CD4-positive, alpha-beta memory T cell (primary cell): ENCODE measurements around the gene ITGA6. TPM values are rescaled to one million over a fixed set of nuclear protein-coding genes. Genes with fewer than 3 reads are reported as not detected.

Source experiments
- CTCF ChIA-PET: fragments of 350-600 bp; sonication (Branson Sonifier 250); formaldehyde crosslinking; loops from one replicate; lab custom pipeline; 2021; ENCODE audit warnings: inconsistent platforms; ENCODE audit not compliant: partially characterized antibody; lab: Charles Lee
- POLR2A ChIA-PET: fragments of 350-600 bp; sonication (Branson Sonifier 250); formaldehyde crosslinking; loops from one replicate; lab custom pipeline; 2021; ENCODE audit not compliant: partially characterized antibody; lab: Charles Lee
- DNase-seq, 5 donors: peaks; one replicate each; pipeline versions ENCODE4 v3.0.0 to v3.0.0-alpha.2; 2020 to 2022; ENCODE audit warnings: mixed read lengths in 1 of 5
- H3K27ac ChIP-seq: one replicate; pipeline ENCODE4 v1.7.0; 2013; ENCODE audit warnings: low read depth, low read length
- H3K27me3 ChIP-seq: 2 replicates; pipeline ENCODE4 v1.7.0; 2013; ENCODE audit warnings: mild to moderate bottlenecking, low read length, moderate library complexity; ENCODE audit not compliant: insufficient read depth
- H3K36me3 ChIP-seq: 2 replicates; pipeline ENCODE4 v1.7.0; 2013; ENCODE audit warnings: mild to moderate bottlenecking, low read length, moderate library complexity; ENCODE audit not compliant: insufficient read depth
- H3K4me1 ChIP-seq: 2 replicates; pipeline ENCODE4 v1.7.0; 2013; ENCODE audit warnings: mild to moderate bottlenecking, low read length, moderate library complexity; ENCODE audit not compliant: insufficient read depth
- H3K4me3 ChIP-seq, 2 donors: one replicate each; pipeline ENCODE4 v1.7.0; 2013; ENCODE audit warnings: low read length in 2 of 2, mild to moderate bottlenecking in 1 of 2
- H3K9me3 ChIP-seq, 2 donors: one replicate each; pipeline ENCODE4 v1.7.0; 2013; ENCODE audit warnings: low read length in 2 of 2, control low read depth in 1 of 2; ENCODE audit not compliant: control insufficient read depth in 1 of 2
- H3K27ac Mint-ChIP-seq, 7 donors: one replicate each; pipeline ENCODE4 v1.8.0; 2020 to 2021; ENCODE audit warnings: mixed read lengths in 7 of 7, mild to moderate bottlenecking in 6 of 7, inconsistent platforms in 3 of 7, moderate library complexity in 3 of 7
- H3K27me3 Mint-ChIP-seq, 2 donors: one replicate each; pipeline ENCODE4 v1.8.0; 2020 to 2021; ENCODE audit warnings: mixed read lengths in 2 of 2
- H3K36me3 Mint-ChIP-seq, 2 donors: one replicate each; pipeline ENCODE4 v1.8.0; 2020 to 2021; ENCODE audit warnings: mixed read lengths in 2 of 2, inconsistent platforms in 1 of 2, mild to moderate bottlenecking in 1 of 2
- H3K4me1 Mint-ChIP-seq, 4 donors: one replicate each; pipeline ENCODE4 v1.8.0; 2020 to 2021; ENCODE audit warnings: mixed read lengths in 4 of 4, mild to moderate bottlenecking in 1 of 4
- H3K4me3 Mint-ChIP-seq, 8 donors: one replicate each; pipeline ENCODE4 v1.8.0; 2020 to 2021; ENCODE audit warnings: mixed read lengths in 8 of 8, mild to moderate bottlenecking in 7 of 8, moderate library complexity in 6 of 8, inconsistent platforms in 3 of 8
- H3K9me3 Mint-ChIP-seq, 8 donors: one replicate each; pipeline ENCODE4 v1.8.0; 2020 to 2021; ENCODE audit warnings: mixed read lengths in 8 of 8, mild to moderate bottlenecking in 5 of 8, inconsistent platforms in 3 of 8, moderate library complexity in 1 of 8
- intact Hi-C: fragments of 100-400 bp; cut with micrococcal nuclease; formaldehyde crosslinking; loops from one replicate; pipeline ENCODE4 v1.15.1; 2023
- polyA plus RNA-seq, 2 donors: library from polyadenylated mRNA; unstranded; fragments of 300-500 nt; fragmentation: Illumina TruSeq; gene quantifications; one replicate each; pipeline ENCODE4 v1.2.3, GENCODE V29; 2021
- total RNA-seq, 2 experiments: library from RNA; stranded (reverse); gene quantifications; one replicate each; pipeline ENCODE4 v1.2.3, GENCODE V29; 2021

Gene ITGA6
- total and polyA plus RNA-seq, 4 experiments from 2014 or later, result 58.3 to 73.6 (median 66.5) TPM

GRCh38 chr2:172481507-172482262 lies 54.3 kb downstream of the ITGA6 start:
- Mint-ChIP-seq H3K4me1 (peaks cover 33 to 51% (median 36%) of the 10 kb centered on the region in 4 donors), H3K27ac (peak overlapping the region in 6 of 7 donors; percentile 26 to 87 (median 54)), H3K9me3 (no peaks in the 10 kb centered on the region), H3K4me3 (no peak overlapping the region), H3K27me3 (no peaks in the 10 kb centered on the region), H3K36me3 (peaks cover 62 to 85% of the 10 kb centered on the region in 2 donors)
- Histone ChIP-seq H3K9me3 (no peaks in the 10 kb centered on the region), H3K4me3 (no peak overlapping the region), H3K27me3 (no peaks in the 10 kb centered on the region), H3K36me3 (peaks cover 43% of the 10 kb centered on the region), H3K27ac (no peak overlapping the region), H3K4me1 (peaks cover 6% of the 10 kb centered on the region)
- DNase-seq, result no peak
- ChIA-PET CTCF (interaction anchor here (0.7 to 4.4 kb wide), 5 partner anchors 13 to 780 kb away, joined by 3 to 38 read pairs (median 23); no protein-coding TSS in a partner anchor), POLR2A (interaction anchor here (0.6 to 1.1 kb wide), 2 partner anchors 8 to 309 kb away, joined by 3 to 4 read pairs; no protein-coding TSS in a partner anchor)
- intact Hi-C loops, result loop anchor here (5.0 kb wide), 2 partner anchors 669 to 779 kb away; no protein-coding TSS in a partner anchor

GRCh38 chr2:172484253-172484652 lies 56.9 kb downstream of the ITGA6 start:
- H3K27ac ChIP-seq, result no peak overlapping the region
- H3K36me3 ChIP-seq, result peaks cover 46% of the 10 kb centered on the region
- H3K27me3 Mint-ChIP-seq, result no peaks in the 10 kb centered on the region
- H3K4me1 Mint-ChIP-seq, result peaks cover 26 to 51% (median 34%) of the 10 kb centered on the region in 4 donors
- peaks cover 75 to 88% of the 10 kb centered on the region in 2 donors for H3K36me3 Mint-ChIP-seq
- intact Hi-C loops, result loop anchor here (1.0 to 5.0 kb wide), 5 partner anchors 19 to 885 kb away; no protein-coding TSS in a partner anchor
- ChIA-PET POLR2A (interaction anchor here (1.5 to 5.4 kb wide), 2 partner anchors 11 to 72 kb away, joined by 6 to 21 read pairs; partner anchors contain the start of gene PDK1), CTCF (interaction anchor here (0.7 to 4.4 kb wide), 13 partner anchors 8 to 886 kb away, joined by 3 to 38 read pairs (median 5); no protein-coding TSS in a partner anchor)
- H3K4me3 Mint-ChIP-seq, result no peak overlapping the region
- H3K9me3 ChIP-seq, result no peaks in the 10 kb centered on the region
- no peaks in the 10 kb centered on the region for H3K27me3 ChIP-seq
- DNase-seq, result peak in 4 of 5 donors; percentile 25 to 34 (median 32)
- peak overlapping the region in 5 of 7 donors; percentile 23 to 76 (median 66) for H3K27ac Mint-ChIP-seq
- no peak overlapping the region for H3K4me3 ChIP-seq
- H3K4me1 ChIP-seq, result peaks cover 6% of the 10 kb centered on the region
- H3K9me3 Mint-ChIP-seq, result no peaks in the 10 kb centered on the region

GRCh38 chr2:172484706-172485105 lies 57.3 kb downstream of the ITGA6 start:
- intact Hi-C loops, result loop anchor here (1.0 to 5.0 kb wide), 5 partner anchors 19 to 886 kb away; no protein-coding TSS in a partner anchor
- no peak overlapping the region for H3K4me3 Mint-ChIP-seq

GRCh38 chr2:172488556-172488955 lies 61.2 kb downstream of the ITGA6 start:
- peaks cover 67% of the 10 kb centered on the region for H3K36me3 ChIP-seq
- CTCF ChIA-PET, result interaction anchor here (1.2 to 1.3 kb wide), 2 partner anchors 7 to 26 kb away, joined by 3 to 5 read pairs; no protein-coding TSS in a partner anchor
- intact Hi-C loops, result no loop called here
- no peaks in the 10 kb centered on the region for H3K9me3 ChIP-seq
- Mint-ChIP-seq H3K27me3 (no peaks in the 10 kb centered on the region), H3K4me3 (no peak overlapping the region), H3K36me3 (peaks cover 77 to 93% of the 10 kb centered on the region in 2 donors), H3K9me3 (no peaks in the 10 kb centered on the region), H3K4me1 (peaks cover 17 to 39% (median 22%) of the 10 kb centered on the region in 4 donors), H3K27ac (peak overlapping the region in 2 of 7 donors; percentile 64 to 88)
- no peak for DNase-seq
- H3K4me3 ChIP-seq, result no peak overlapping the region
- POLR2A ChIA-PET, result no interaction called here
- peaks cover 7% of the 10 kb centered on the region for H3K4me1 ChIP-seq
- no peak overlapping the region for H3K27ac ChIP-seq
- H3K27me3 ChIP-seq, result no peaks in the 10 kb centered on the region

More at GRCh38 chr2:172484706-172485105, 57.3 kb downstream of the ITGA6 start:
- Histone ChIP-seq H3K27ac (no peak overlapping the region), H3K4me1 (peaks cover 3% of the 10 kb centered on the region), H3K9me3 (no peaks in the 10 kb centered on the region), H3K27me3 (no peaks in the 10 kb centered on the region), H3K4me3 (no peak overlapping the region), H3K36me3 (peaks cover 50% of the 10 kb centered on the region)
- Mint-ChIP-seq H3K4me1 (peaks cover 25 to 47% (median 30%) of the 10 kb centered on the region in 4 donors), H3K27me3 (no peaks in the 10 kb centered on the region), H3K36me3 (peaks cover 75 to 88% of the 10 kb centered on the region in 2 donors), H3K9me3 (no peaks in the 10 kb centered on the region), H3K27ac (peak overlapping the region in 2 of 7 donors; percentile 12 to 73)
- CTCF ChIA-PET, result interaction anchor here (0.7 to 4.4 kb wide), 11 partner anchors 10 to 886 kb away, joined by 3 to 38 read pairs (median 6); no protein-coding TSS in a partner anchor
- POLR2A ChIA-PET, result interaction anchor here (1.5 to 5.4 kb wide), 2 partner anchors 11 to 72 kb away, joined by 6 to 21 read pairs; partner anchors contain the start of gene PDK1
- no peak for DNase-seq

- no peak overlapping the region for H3K4me3 ChIP-seq
- intact Hi-C loops, result no loop called here
- no peaks in the 10 kb centered on the region for H3K9me3 Mint-ChIP-seq
- peaks cover 66% of the 10 kb centered on the region for H3K36me3 ChIP-seq
- peak overlapping the region in 5 of 7 donors; percentile 14 to 65 (median 47) for H3K27ac Mint-ChIP-seq
- POLR2A ChIA-PET, result no interaction called here
- H3K36me3 Mint-ChIP-seq, result peaks cover 82 to 97% of the 10 kb centered on the region in 2 donors
- no peak overlapping the region for H3K27ac ChIP-seq
- CTCF ChIA-PET, result interaction anchor here (1.2 kb wide), 1 partner anchor 18 kb away, joined by 3 read pairs; no protein-coding TSS in a partner anchor
- no peaks in the 10 kb centered on the region for H3K27me3 Mint-ChIP-seq
- peaks cover 15 to 41% (median 24%) of the 10 kb centered on the region in 4 donors for H3K4me1 Mint-ChIP-seq
- no peaks in the 10 kb centered on the region for H3K9me3 ChIP-seq
- H3K4me1 ChIP-seq, result peaks cover 18% of the 10 kb centered on the region
- DNase-seq, result no peak
- no peak overlapping the region for H3K4me3 Mint-ChIP-seq
- H3K27me3 ChIP-seq, result no peaks in the 10 kb centered on the region
Observed at GRCh38 chr2:172489681-172490080, 62.3 kb downstream of the ITGA6 start.

GRCh38 chr2:172496160-172496608 lies 68.8 kb downstream of the ITGA6 start:
- ChIA-PET POLR2A (interaction anchor here (0.8 to 3.7 kb wide), 8 partner anchors 11 to 602 kb away, joined by 3 to 33 read pairs (median 8); partner anchors contain the start of genes ITGA6, PDK1 and SLC25A12), CTCF (interaction anchor here (1.2 to 4.3 kb wide), 6 partner anchors 8 to 33 kb away, joined by 3 to 26 read pairs (median 10); no protein-coding TSS in a partner anchor)
- Histone ChIP-seq H3K27me3 (no peaks in the 10 kb centered on the region), H3K4me3 (peak overlapping the region in 1 of 2 donors; percentile 33), H3K4me1 (peaks cover 62% of the 10 kb centered on the region), H3K36me3 (peaks cover 27% of the 10 kb centered on the region), H3K9me3 (no peaks in the 10 kb centered on the region), H3K27ac (peak overlapping the region; percentile 12)
- peak overlapping the region; percentile 72 to 84 (median 78) for H3K4me3 Mint-ChIP-seq
- H3K27ac Mint-ChIP-seq, result peak overlapping the region; percentile 78 to 96 (median 94)
- intact Hi-C loops, result loop anchor here (1.0 kb wide), 1 partner anchor 59 kb away; no protein-coding TSS in a partner anchor
- H3K4me1 Mint-ChIP-seq, result peaks cover 39 to 75% (median 58%) of the 10 kb centered on the region in 4 donors
- H3K36me3 Mint-ChIP-seq, result peaks cover 72 to 83% of the 10 kb centered on the region in 2 donors
- DNase-seq, result peak; percentile 34 to 65 (median 58)
- no peaks in the 10 kb centered on the region for H3K27me3 Mint-ChIP-seq
- peaks cover 0 to 3% (median 0%) of the 10 kb centered on the region in 8 donors for H3K9me3 Mint-ChIP-seq
